ENCODE data around the gene SNRK. TPM values are rescaled to one million over a fixed set of nuclear protein-coding genes. Genes with fewer than 3 reads are reported as not detected.

Gene SNRK
- total RNA-seq, 1 experiment from 2014 or later, result 12.0 TPM

- H3K4me1 Mint-ChIP-seq, result peaks cover 32 to 33% of the 10 kb centered on the region in 2 experiments
These were observed 85.2 kb downstream of the SNRK start for GRCh38 chr3:43371494-43371893.

More at GRCh38 chr3:43371494-43371893, 85.2 kb downstream of the SNRK start:
- H3K27ac ChIP-seq (ENCODE audit: insufficient read length, low read depth, low read length), result no peak overlapping the region
- H2BK120ac ChIP-seq (ENCODE audit: low read depth, low read length, poor library complexity, severe bottlenecking), result no peak overlapping the region
- no peak overlapping the region for H2AK5ac ChIP-seq (ENCODE audit: insufficient read length, low read length)
- H3K4me3 Mint-ChIP-seq, result no peak overlapping the region
- H3K27me3 Mint-ChIP-seq (ENCODE audit: low read depth), result peaks cover 1% of the 10 kb centered on the region; the same call in 1 of the 2 replicates
- no peaks in the 10 kb centered on the region for H3K79me2 ChIP-seq (ENCODE audit: insufficient read depth, low read length)
- H3K79me1 ChIP-seq (ENCODE audit: insufficient read depth, low read depth, low read length, poor library complexity, severe bottlenecking), result no peaks in the 10 kb centered on the region
- no peak overlapping the region for H3K4me2 ChIP-seq (ENCODE audit: insufficient read depth, insufficient read length, low read length)
- DNase-seq, result no peak
- H3K23ac ChIP-seq (ENCODE audit: insufficient read length, low read depth, low read length), result no peak overlapping the region
- no peak overlapping the region for H2BK15ac ChIP-seq (ENCODE audit: low read depth, low read length)
- no peak overlapping the region for H3K27ac Mint-ChIP-seq
- no peaks in the 10 kb centered on the region for H3K9me3 ChIP-seq (ENCODE audit: control insufficient read depth, low read depth, low read length)
- no peak overlapping the region for H2BK5ac ChIP-seq (ENCODE audit: insufficient read length, low read length)
- H2AFZ ChIP-seq (ENCODE audit: low read length), result no peak overlapping the region
- WGBS (ENCODE audit: extremely low coverage, insufficient read length, low lambda C conversion rate), result no CpG with 5 or more reads among the region's 3 CpGs
- H4K91ac ChIP-seq (ENCODE audit: insufficient read length, low read depth, low read length), result no peak overlapping the region
- H4K20me1 ChIP-seq (ENCODE audit: control insufficient read depth, insufficient read depth, insufficient read length), result no peaks in the 10 kb centered on the region
- no peak overlapping the region for H3T11ph ChIP-seq (ENCODE audit: low read length)
- no peak overlapping the region for H3K4ac ChIP-seq (ENCODE audit: low read depth, low read length)
- H3K9ac ChIP-seq (ENCODE audit: extremely low read depth, insufficient read length, low read length), result no peak overlapping the region
- H3K56ac ChIP-seq (ENCODE audit: insufficient read length, low read depth, low read length), result no peak overlapping the region
- H4K5ac ChIP-seq (ENCODE audit: insufficient read length, low read depth, low read length), result no peak overlapping the region
- H3K4me1 ChIP-seq (ENCODE audit: insufficient read depth, low read length), result peaks cover 7% of the 10 kb centered on the region; the same call in 1 of the 2 replicates
- no peaks in the 10 kb centered on the region for H3K23me2 ChIP-seq (ENCODE audit: insufficient read length, low read depth, low read length, poor library complexity, severe bottlenecking)
- no peak for TF ChIP-seq CTCF (conservative IDR thresholded peaks at IDR 0.05)
- H4K8ac ChIP-seq (replicated peaks; ENCODE audit: insufficient read length, low read depth, low read length), result no peak overlapping the region
- no peak overlapping the region for H2BK12ac ChIP-seq (ENCODE audit: insufficient read length, low read depth, low read length)
- H2BK20ac ChIP-seq (ENCODE audit: low read depth, low read length, poor library complexity, severe bottlenecking), result no peak overlapping the region
- no peak overlapping the region for H3K18ac ChIP-seq (ENCODE audit: insufficient read length, low read depth, low read length)
- no peak overlapping the region for H3K14ac ChIP-seq (ENCODE audit: insufficient read depth, low read length)
- H3K36me3 Mint-ChIP-seq (ENCODE audit: insufficient read depth in 1 of 3, low read depth in 3 of 3), result peaks cover 0 to 5% (median under 1%) of the 10 kb centered on the region in 3 experiments; a peak in 1 of 7 replicates
- H3K9me3 Mint-ChIP-seq, result no peaks in the 10 kb centered on the region; a peak in 1 of 5 replicates
- H3K27me3 ChIP-seq (ENCODE audit: insufficient read depth, low read length), result no peaks in the 10 kb centered on the region
